H1 (cell line): Measurements from ENCODE around the gene ZDHHC9.

Experiments used
- BRCA1 ChIP-seq: IDR thresholded peaks from 2 replicates; pipeline ENCODE4 v1.6.1; 2012; ENCODE audit warnings: low read depth, low read length, improper control_type of control experiment
- SP1 ChIP-seq: IDR thresholded peaks from 2 replicates; pipeline ENCODE4 v1.6.1; 2011; ENCODE audit warnings: low read depth, low read length
- TF ChIP-seq, protein P1 (sequence below), 3 experiments: IDR thresholded peaks; 1 replicate in 2 of 3; 2 replicates in 1 of 3; pipeline versions ENCODE4 v1.5.1 to v1.6.1; 2011; ENCODE audit warnings: low read length in 3 of 3, mild to moderate bottlenecking in 3 of 3, inconsistent platforms in 2 of 3, low read depth in 1 of 3, moderate library complexity in 1 of 3; ENCODE audit not compliant: insufficient read depth in 1 of 3; ENCODE audit errors: control extremely low read depth in 1 of 3

DNA sequence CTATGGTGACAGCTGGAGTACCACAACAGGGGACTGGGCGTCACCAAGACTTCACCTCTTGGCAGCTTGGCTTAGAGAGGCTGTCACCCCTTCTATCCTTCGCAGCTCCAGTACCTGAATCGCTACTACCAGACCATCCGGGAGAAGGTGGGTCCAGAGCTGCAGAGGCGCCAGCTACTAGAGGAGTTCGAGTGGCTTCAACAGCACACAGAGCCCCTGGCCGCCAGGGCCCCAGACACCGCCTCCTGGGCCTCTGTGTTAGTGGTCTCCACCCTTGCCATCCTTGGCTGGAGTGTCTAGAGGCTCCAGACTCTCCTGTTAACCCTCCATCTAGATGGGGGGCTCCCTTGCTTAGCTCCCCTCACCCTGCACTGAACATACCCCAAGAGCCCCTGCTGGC, 75.5 kb downstream of the ZDHHC9 start:
- TF ChIP-seq BRCA1 = no peak
- TF ChIP-seq, protein P1, sequence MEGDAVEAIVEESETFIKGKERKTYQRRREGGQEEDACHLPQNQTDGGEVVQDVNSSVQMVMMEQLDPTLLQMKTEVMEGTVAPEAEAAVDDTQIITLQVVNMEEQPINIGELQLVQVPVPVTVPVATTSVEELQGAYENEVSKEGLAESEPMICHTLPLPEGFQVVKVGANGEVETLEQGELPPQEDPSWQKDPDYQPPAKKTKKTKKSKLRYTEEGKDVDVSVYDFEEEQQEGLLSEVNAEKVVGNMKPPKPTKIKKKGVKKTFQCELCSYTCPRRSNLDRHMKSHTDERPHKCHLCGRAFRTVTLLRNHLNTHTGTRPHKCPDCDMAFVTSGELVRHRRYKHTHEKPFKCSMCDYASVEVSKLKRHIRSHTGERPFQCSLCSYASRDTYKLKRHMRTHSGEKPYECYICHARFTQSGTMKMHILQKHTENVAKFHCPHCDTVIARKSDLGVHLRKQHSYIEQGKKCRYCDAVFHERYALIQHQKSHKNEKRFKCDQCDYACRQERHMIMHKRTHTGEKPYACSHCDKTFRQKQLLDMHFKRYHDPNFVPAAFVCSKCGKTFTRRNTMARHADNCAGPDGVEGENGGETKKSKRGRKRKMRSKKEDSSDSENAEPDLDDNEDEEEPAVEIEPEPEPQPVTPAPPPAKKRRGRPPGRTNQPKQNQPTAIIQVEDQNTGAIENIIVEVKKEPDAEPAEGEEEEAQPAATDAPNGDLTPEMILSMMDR (IDR thresholded peaks at IDR 0.05; ENCODE audit: control extremely low read depth in 1 of 3, insufficient read depth in 1 of 3, low read depth in 1 of 3, low read length in 3 of 3) = no peak
- no peak for TF ChIP-seq SP1
